Fibroblast of mammary gland (primary cell): Measurements from ENCODE around the gene FAM13A.
A peak's percentile ranks its signal among the peaks of the same experiment; 100 is the strongest.

Source experiments
- DNase-seq: peaks from one replicate; pipeline ENCODE4 v3.0.0-alpha.2; 2010; ENCODE audit warnings: low read depth
- H3K4me3 ChIP-seq: 2 replicates; pipeline ENCODE4 v1.5.1; 2011; ENCODE audit warnings: low read depth, mild to moderate bottlenecking, low read length, moderate library complexity; ENCODE audit not compliant: control insufficient read depth
- CTCF ChIP-seq: conservative IDR thresholded peaks from 2 replicates; pipeline ENCODE4 v1.5.1; 2011; ENCODE audit warnings: low read depth, low read length, inconsistent platforms; ENCODE audit not compliant: control insufficient read depth, insufficient read depth

The FAM13A gene

DNA sequence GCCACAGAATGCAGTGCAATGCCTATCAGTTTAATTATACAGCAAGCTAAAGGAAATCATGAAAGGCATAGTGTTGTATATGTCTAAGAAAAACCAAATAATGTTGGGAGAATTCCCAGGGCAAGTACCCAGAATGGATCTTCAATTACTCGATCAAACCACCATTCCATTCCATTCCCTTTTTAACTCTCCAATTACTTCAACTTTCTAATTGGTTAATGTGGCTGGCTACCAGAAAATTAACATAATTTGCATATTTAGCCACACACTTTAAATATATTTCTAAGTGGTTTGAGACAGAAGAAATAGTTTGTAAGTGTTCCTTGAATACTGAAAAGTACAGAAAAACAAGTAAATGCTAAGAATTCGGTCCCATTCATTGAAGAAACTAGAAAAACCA lies 247.9 kb downstream of the FAM13A start:
- H3K4me3 ChIP-seq: no peak overlapping the region
- TF ChIP-seq CTCF: no peak

DNA sequence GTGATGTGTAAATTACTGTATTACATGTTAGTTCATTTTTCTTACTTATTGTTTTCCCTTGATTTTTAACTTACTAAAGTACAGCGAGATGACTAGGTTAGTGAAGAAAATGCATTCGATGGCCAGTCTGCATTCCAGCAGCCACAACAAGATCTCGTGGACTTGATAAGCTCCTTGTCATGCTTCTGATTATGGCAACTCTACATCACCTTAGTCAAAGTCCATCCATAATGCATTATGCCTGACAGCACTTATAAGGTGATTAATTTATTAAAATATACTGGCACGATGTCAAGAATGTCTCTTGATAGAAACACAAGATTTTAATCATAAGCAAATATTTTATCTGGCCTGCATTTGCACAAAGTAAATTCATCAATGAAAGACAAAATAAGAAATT lies 249.5 kb downstream of the FAM13A start:
- DNase-seq: no peak
- no peak overlapping the region for H3K4me3 ChIP-seq
- TF ChIP-seq CTCF: no peak

More for the DNA sequence above, 247.9 kb downstream of the FAM13A start:
- DNase-seq: no peak

- no peak for TF ChIP-seq CTCF
- DNase-seq: no peak
- H3K4me3 ChIP-seq: no peak overlapping the region
Observed at GRCh38 chr4:88804234-88804633, 252.8 kb downstream of the FAM13A start.

DNA sequence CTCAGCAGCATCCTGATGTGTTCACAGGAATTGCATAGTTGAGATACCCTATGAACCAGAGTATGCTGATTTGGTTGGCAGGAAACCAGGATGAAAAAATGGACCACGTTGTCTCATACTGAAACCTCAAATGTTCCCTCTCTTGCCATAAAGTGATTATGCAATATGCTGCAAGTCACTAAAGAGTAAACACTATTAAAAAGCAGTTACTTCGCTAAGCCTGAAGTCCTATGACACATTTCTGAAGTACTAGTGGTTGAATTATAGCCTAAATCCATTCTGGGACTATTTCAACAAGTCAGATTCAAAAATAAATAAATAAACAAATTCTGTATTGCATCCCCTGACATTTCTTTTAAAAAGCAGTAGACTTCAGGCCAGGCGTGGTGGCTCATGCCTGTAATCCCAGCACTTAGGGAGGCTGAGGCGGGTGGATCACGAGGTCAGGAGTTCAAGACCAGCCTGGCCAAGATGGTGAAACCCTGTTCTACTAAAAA lies 253.3 kb downstream of the FAM13A start:
- TF ChIP-seq CTCF: no peak
- DNase-seq: peak; percentile 98
- no peak overlapping the region for H3K4me3 ChIP-seq

DNA sequence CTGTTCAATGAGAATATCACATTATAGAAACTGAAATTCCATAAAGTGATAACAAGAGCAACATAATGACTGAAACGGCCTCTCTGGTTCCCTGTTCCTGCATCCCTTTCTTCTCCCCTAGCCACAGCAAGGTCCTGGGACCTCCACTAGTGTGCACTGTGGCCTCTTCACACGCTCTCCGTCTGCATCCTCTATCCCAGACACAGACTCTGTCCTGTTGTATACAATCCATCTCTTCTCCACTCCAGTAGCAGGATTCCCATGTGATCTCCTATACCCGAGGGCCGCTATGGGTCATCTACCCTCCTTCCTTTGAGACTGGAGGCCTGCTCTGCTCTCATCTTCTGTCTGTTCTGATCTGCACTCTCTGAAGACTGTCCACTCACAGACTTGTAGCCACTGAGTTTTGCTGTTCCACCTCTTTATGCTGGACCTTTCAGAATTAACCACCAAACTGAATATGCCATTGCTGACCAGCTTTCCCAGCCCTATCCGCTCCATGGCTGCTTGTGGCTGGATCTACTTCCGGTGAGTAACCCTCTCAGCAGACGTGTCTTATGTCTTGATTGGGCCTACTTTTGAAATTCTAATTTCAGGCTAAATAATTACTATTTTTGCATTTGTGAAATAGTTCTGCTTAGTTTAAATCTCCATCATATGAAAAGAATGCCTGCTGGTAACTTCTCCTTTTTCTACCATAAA lies 254.2 kb downstream of the FAM13A start:
- no peak overlapping the region for H3K4me3 ChIP-seq
- TF ChIP-seq CTCF: no peak
- no peak for DNase-seq

- no peak overlapping the region for H3K4me3 ChIP-seq
- no peak for DNase-seq
- TF ChIP-seq CTCF: no peak
Observed at GRCh38 chr4:88802138-88802537, 254.8 kb downstream of the FAM13A start.

DNA sequence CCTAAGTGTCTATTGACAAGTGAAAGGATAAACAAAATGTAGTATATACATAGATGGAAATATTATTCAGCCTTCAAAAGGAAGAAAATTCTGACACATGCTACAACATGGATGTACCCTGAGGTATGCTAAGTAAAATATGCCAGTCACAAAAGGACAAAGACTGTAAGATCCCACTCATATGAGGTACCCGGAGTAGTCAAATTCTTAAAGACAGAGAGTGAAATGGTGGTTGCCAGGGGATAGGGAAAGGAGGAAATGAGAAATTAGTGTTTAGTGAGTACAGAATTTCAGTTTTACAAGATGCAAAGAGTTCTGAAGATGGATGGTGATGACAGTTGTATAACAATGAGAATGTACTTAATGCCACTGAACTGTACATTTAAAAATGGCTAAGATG lies 257.1 kb downstream of the FAM13A start:
- no peak for DNase-seq
- TF ChIP-seq CTCF: no peak
- H3K4me3 ChIP-seq: no peak overlapping the region
